H4 (cell line): ENCODE results near the gene NOP9. TPM values are rescaled to one million over a fixed set of nuclear protein-coding genes. Genes with fewer than 3 reads are reported as not detected.

ENCODE experiments used
- DNase-seq: peaks from one replicate; pipeline ENCODE4 v3.0.0-alpha.2; 2015; ENCODE audit warnings: low spot score
- total RNA-seq: library from RNA; depleted of rRNA; stranded (reverse); fragments of >200 nt; shearing (Covaris generic); gene quantifications from 2 replicates; pipeline ENCODE4 v1.2.3, GENCODE V29; 2014

NOP9 gene
- total RNA-seq, 1 experiment from 2014 or later, result 5.7 TPM

GRCh38 chr14:24308342-24309124, 8.9 kb downstream of the NOP9 start:
- no peak for DNase-seq

- DNase-seq, result no peak
Measured at GRCh38 chr14:24309538-24310264, 10.1 kb downstream of the NOP9 start, which contains the start of gene LTB4R2. TSS of gene LTB4R2 (plus strand) at chr14:24310140. CDS start at chr14:24310665, 525 bp downstream.

GRCh38 chr14:24310265-24310645, 10.6 kb downstream of the NOP9 start:
- no peak for DNase-seq

GRCh38 chr14:24310646-24311604, 11.3 kb downstream of the NOP9 start, which contains the start of gene LTB4R:
TSS of gene LTB4R (plus strand) at chr14:24311502. CDS start at chr14:24315652, 4,150 bp downstream.
- no peak for DNase-seq

GRCh38 chr14:24311837-24312615, 12.4 kb downstream of the NOP9 start:
- DNase-seq, result no peak

- no peak for DNase-seq
Measured at GRCh38 chr14:24312736-24313507, 13.3 kb downstream of the NOP9 start.

- no peak for DNase-seq
Measured at GRCh38 chr14:24313913-24314312, 14.3 kb downstream of the NOP9 start.

- no peak for DNase-seq
Measured at GRCh38 chr14:24314377-24315193, 14.9 kb downstream of the NOP9 start.

- DNase-seq, result no peak
Measured at GRCh38 chr14:24315243-24315806, 15.7 kb downstream of the NOP9 start.

- DNase-seq, result no peak
Measured at GRCh38 chr14:24315807-24316596, 16.4 kb downstream of the NOP9 start.

GRCh38 chr14:24316597-24316950, 16.9 kb downstream of the NOP9 start:
- no peak for DNase-seq

- no peak for DNase-seq
Measured at GRCh38 chr14:24317141-24317928, 17.7 kb downstream of the NOP9 start.

GRCh38 chr14:24321212-24321975, 21.7 kb downstream of the NOP9 start:
- DNase-seq, result no peak

GRCh38 chr14:24322672-24323071, 23.0 kb downstream of the NOP9 start:
- no peak for DNase-seq

- DNase-seq, result no peak
Measured at GRCh38 chr14:24323341-24323740, 23.7 kb downstream of the NOP9 start.

- DNase-seq, result no peak
Measured at GRCh38 chr14:24324024-24324423, 24.4 kb downstream of the NOP9 start.
